Liver (tissue), 3 donors: ENCODE measurements around the gene EPHB2.

ENCODE experiments used
- CTCF ChIP-seq: fragments of 150-350 bp; IDR thresholded peaks from 2 replicates; pipeline ENCODE4 v1.5.1; 2017; ENCODE audit warnings: improper control_type of control experiment, low read depth, low read length; ENCODE audit not compliant: missing input control
- GABPA ChIP-seq, 2 donors: IDR thresholded peaks in 1 of 2; conservative IDR thresholded peaks in 1 of 2; 2 replicates each; pipeline ENCODE4 v1.6.1; 2016; ENCODE audit warnings: antibody characterized with exemption in 2 of 2, mild to moderate bottlenecking in 1 of 2, moderate library complexity in 1 of 2
- MAX ChIP-seq: IDR thresholded peaks from 2 replicates; pipeline ENCODE4 v1.6.1; 2016; ENCODE audit warnings: antibody characterized with exemption
- TAF1 ChIP-seq: conservative IDR thresholded peaks from 2 replicates; pipeline ENCODE4 v1.6.1; 2016; ENCODE audit warnings: antibody characterized with exemption, mild to moderate bottlenecking
- ZBTB33 ChIP-seq: IDR thresholded peaks from 2 replicates; pipeline ENCODE4 v1.6.1; 2016; ENCODE audit warnings: antibody characterized with exemption
- donor health status: healthy.
- donor health status: healthy.

- TF ChIP-seq CTCF (no peak), GABPA (IDR thresholded peaks at IDR 0.05 in 1 of 2, conservative IDR thresholded peaks at IDR 0.05 in 1 of 2) (no peak), ZBTB33 (no peak), MAX (no peak), TAF1 (no peak)
Measured at GRCh38 chr1:22741118-22741517, 30.5 kb downstream of the EPHB2 start.
